GM12878 (cell line): Measurements from ENCODE around the gene PRRC1.

ENCODE experiments used
- IKZF1 ChIP-seq: fragments of 450-650 bp; conservative IDR thresholded peaks from 2 replicates; pipeline ENCODE4 v1.6.1; 2017; ENCODE audit warnings: antibody characterized with exemption, mild to moderate bottlenecking
- POLR2A ChIP-seq: IDR thresholded peaks from 2 replicates; pipeline ENCODE4 v1.6.1; 2011; ENCODE audit warnings: low read depth, mild to moderate bottlenecking, low read length
- RAD51 ChIP-seq: fragments of 450-650 bp; IDR thresholded peaks from 2 replicates; pipeline ENCODE4 v1.6.1; 2016; ENCODE audit warnings: moderate library complexity, mild to moderate bottlenecking, inconsistent platforms
- RFX5 ChIP-seq: IDR thresholded peaks from 2 replicates; pipeline ENCODE4 v1.6.1; 2011; ENCODE audit warnings: low read depth, low read length, improper control_type of control experiment
- TF ChIP-seq, protein P1 (sequence below), 3 experiments: IDR thresholded peaks in 2 of 3; conservative IDR thresholded peaks in 1 of 3; 2 replicates each; pipeline ENCODE4 v1.5.1; 2011; ENCODE audit warnings: low read depth in 3 of 3, low read length in 3 of 3, mild to moderate bottlenecking in 3 of 3, control low read depth in 2 of 3, moderate library complexity in 2 of 3, inconsistent platforms in 1 of 3, mixed read lengths in 1 of 3; ENCODE audit not compliant: control insufficient read depth in 2 of 3, insufficient read depth in 1 of 3; ENCODE audit errors: extremely low read depth in 1 of 3

DNA sequence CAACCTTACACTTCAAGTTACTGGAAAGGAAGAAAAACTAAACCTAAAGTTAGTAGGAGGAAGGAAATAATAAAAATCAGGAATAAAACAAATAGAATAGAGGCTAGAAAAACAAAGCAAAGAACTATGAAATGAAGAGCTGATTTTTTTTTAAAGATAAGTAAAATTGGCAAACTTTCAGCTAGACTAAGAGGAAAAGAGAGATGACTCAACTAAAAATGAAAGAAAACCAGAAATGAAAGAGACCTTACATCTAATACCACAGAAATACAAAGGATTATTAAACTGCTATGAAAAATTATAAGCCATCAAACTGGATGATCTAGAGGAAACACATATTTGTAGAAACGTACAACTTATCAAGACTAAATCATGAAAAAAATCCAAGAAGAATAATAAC is 60.0 kb downstream of the PRRC1 start:
- TF ChIP-seq RAD51, result no peak
- TF ChIP-seq, protein P1, sequence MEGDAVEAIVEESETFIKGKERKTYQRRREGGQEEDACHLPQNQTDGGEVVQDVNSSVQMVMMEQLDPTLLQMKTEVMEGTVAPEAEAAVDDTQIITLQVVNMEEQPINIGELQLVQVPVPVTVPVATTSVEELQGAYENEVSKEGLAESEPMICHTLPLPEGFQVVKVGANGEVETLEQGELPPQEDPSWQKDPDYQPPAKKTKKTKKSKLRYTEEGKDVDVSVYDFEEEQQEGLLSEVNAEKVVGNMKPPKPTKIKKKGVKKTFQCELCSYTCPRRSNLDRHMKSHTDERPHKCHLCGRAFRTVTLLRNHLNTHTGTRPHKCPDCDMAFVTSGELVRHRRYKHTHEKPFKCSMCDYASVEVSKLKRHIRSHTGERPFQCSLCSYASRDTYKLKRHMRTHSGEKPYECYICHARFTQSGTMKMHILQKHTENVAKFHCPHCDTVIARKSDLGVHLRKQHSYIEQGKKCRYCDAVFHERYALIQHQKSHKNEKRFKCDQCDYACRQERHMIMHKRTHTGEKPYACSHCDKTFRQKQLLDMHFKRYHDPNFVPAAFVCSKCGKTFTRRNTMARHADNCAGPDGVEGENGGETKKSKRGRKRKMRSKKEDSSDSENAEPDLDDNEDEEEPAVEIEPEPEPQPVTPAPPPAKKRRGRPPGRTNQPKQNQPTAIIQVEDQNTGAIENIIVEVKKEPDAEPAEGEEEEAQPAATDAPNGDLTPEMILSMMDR (IDR thresholded peaks at IDR 0.05 in 2 of 3, conservative IDR thresholded peaks at IDR 0.05 in 1 of 3; ENCODE audit: control insufficient read depth in 2 of 3, extremely low read depth in 1 of 3, insufficient read depth in 1 of 3, low read depth in 3 of 3, low read length in 3 of 3), result no peak
- TF ChIP-seq POLR2A, result no peak
- TF ChIP-seq IKZF1, result no peak
- no peak for TF ChIP-seq RFX5
